Stimulated activated CD4-positive, alpha-beta T cell treated with anti-CD3 and anti-CD28 coated beads, Interleukin-4, amount 100 ng/mL, for 1 hour (primary cell): ENCODE measurements around the gene BCL2L2.

ENCODE experiments used
- DNase-seq: peaks from one replicate; pipeline ENCODE4 v3.0.0-alpha.2; 2020

BCL2L2 gene

GRCh38 chr14:23326491-23327332, 20.1 kb downstream of the BCL2L2 start:
- DNase-seq: no peak

- DNase-seq: peak; percentile 46
Observed at GRCh38 chr14:23327947-23328744, 21.5 kb downstream of the BCL2L2 start.

- no peak for DNase-seq
Observed at GRCh38 chr14:23335623-23336022, 29.0 kb downstream of the BCL2L2 start.

GRCh38 chr14:23339506-23340268, 33.1 kb downstream of the BCL2L2 start:
- DNase-seq: no peak

- no peak for DNase-seq
Observed at GRCh38 chr14:23344481-23344880, 37.8 kb downstream of the BCL2L2 start.

- DNase-seq: no peak
Observed at GRCh38 chr14:23345987-23346692, 39.5 kb downstream of the BCL2L2 start.

- DNase-seq: no peak
Observed at GRCh38 chr14:23346693-23347405, 40.2 kb downstream of the BCL2L2 start.

- no peak for DNase-seq
Observed at GRCh38 chr14:23347406-23348296, 41.0 kb downstream of the BCL2L2 start.

- no peak for DNase-seq
Observed at GRCh38 chr14:23348297-23348655, 41.6 kb downstream of the BCL2L2 start.

- no peak for DNase-seq
Observed at GRCh38 chr14:23349156-23349845, 42.7 kb downstream of the BCL2L2 start.

- DNase-seq: no peak
Observed at GRCh38 chr14:23351681-23352505, 45.3 kb downstream of the BCL2L2 start.

GRCh38 chr14:23352506-23353432, 46.1 kb downstream of the BCL2L2 start, which contains the start of gene SLC22A17:
SLC22A17 (minus strand) TSS chr14:23352887.
- DNase-seq: peak; percentile 56

GRCh38 chr14:23353433-23353780, 46.8 kb downstream of the BCL2L2 start:
- no peak for DNase-seq

GRCh38 chr14:23354990-23355389, 48.4 kb downstream of the BCL2L2 start:
- no peak for DNase-seq

GRCh38 chr14:23355871-23356435, 49.3 kb downstream of the BCL2L2 start:
- DNase-seq: no peak

- DNase-seq: no peak
Observed at GRCh38 chr14:23356662-23357061, 50.0 kb downstream of the BCL2L2 start.

GRCh38 chr14:23357261-23357660, 50.6 kb downstream of the BCL2L2 start:
- DNase-seq: no peak

- DNase-seq: no peak
Observed at GRCh38 chr14:23358042-23358441, 51.4 kb downstream of the BCL2L2 start.
